ENCODE measurements around the gene ZC3H8.

DNA sequence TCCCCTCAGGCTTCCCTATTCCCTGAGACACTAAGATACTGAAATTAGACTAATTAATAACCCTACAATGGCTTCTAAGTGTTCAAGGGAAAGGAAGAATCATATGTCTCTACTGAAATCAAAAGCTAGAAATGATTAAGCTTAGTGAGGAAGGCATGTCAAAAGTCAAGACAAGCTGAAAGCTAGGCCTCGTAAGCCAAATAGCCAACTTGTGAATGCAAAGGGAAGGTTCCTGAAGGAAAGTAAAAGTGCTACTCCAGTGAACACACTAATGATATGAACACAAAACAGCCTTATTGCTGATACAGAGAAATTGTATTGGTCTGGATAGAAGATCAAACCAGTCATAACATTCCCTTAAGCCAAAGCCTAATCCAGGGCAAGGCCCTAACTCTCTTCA lies 10.0 kb downstream of the ZC3H8 start:
- TF ChIP-seq, protein P1, sequence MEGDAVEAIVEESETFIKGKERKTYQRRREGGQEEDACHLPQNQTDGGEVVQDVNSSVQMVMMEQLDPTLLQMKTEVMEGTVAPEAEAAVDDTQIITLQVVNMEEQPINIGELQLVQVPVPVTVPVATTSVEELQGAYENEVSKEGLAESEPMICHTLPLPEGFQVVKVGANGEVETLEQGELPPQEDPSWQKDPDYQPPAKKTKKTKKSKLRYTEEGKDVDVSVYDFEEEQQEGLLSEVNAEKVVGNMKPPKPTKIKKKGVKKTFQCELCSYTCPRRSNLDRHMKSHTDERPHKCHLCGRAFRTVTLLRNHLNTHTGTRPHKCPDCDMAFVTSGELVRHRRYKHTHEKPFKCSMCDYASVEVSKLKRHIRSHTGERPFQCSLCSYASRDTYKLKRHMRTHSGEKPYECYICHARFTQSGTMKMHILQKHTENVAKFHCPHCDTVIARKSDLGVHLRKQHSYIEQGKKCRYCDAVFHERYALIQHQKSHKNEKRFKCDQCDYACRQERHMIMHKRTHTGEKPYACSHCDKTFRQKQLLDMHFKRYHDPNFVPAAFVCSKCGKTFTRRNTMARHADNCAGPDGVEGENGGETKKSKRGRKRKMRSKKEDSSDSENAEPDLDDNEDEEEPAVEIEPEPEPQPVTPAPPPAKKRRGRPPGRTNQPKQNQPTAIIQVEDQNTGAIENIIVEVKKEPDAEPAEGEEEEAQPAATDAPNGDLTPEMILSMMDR (conservative IDR thresholded peaks at IDR 0.05; ENCODE audit: low read length) = no peak
- no peak for TF ChIP-seq EZH2phosphoT487 (IDR thresholded peaks at IDR 0.05; ENCODE audit: borderline replicate concordance)

All from Loucy (cell line).